ENCODE data around the gene JCAD. TPM values are rescaled to one million over a fixed set of nuclear protein-coding genes. Genes with fewer than 3 reads are reported as not detected.

Gene JCAD
- total and polyA plus RNA-seq, 10 of the 15 experiments (the other 5 are each of a cell fraction or from before 2014, with no cell fraction given), result 0.28 TPM; not detected in 9

- no peak overlapping the region for H2AFZ ChIP-seq (ENCODE audit: control insufficient read depth, low read depth, low read length)
- H3K27me3 ChIP-seq (replicated peaks in 1 of 2; ENCODE audit: control insufficient read depth in 2 of 2, insufficient read depth in 2 of 2, low read length in 1 of 2), result peaks cover 0 to 6% of the 10 kb centered on the region in 2 experiments; a peak in 3 of 4 replicates
- no peaks in the 10 kb centered on the region for H3K36me3 ChIP-seq (ENCODE audit: control insufficient read depth in 2 of 2, insufficient read depth in 2 of 2, low read length in 1 of 2)
- H3K4me3 ChIP-seq, result no peak overlapping the region
- ATAC-seq, result no peak
- H3K4me1 ChIP-seq (ENCODE audit: control insufficient read depth, insufficient read depth, low read length), result no peaks in the 10 kb centered on the region
- no peak for TF ChIP-seq NFYA (IDR thresholded peaks at IDR 0.05; ENCODE audit: borderline replicate concordance, low read depth, low read length)
- no peak for TF ChIP-seq MTA3 (IDR thresholded peaks at IDR 0.05; ENCODE audit: borderline replicate concordance, low read length)
- 65% methylated on average over 3 of the region's 3 CpGs for WGBS (ENCODE audit: insufficient coverage, insufficient replicate concordance, low lambda C conversion rate, missing lambda C conversion rate)
- intact Hi-C loops (cut with micrococcal nuclease; ENCODE audit: unreplicated experiment) (no loop called here), in situ Hi-C loops (cut with MboI) (no loop called here)
- H3K79me2 ChIP-seq (ENCODE audit: control insufficient read depth, insufficient read depth, low read length), result no peaks in the 10 kb centered on the region
- no peak overlapping the region for H3K4me2 ChIP-seq (ENCODE audit: control insufficient read depth, insufficient read depth)
- ChIA-PET CTCF (interaction anchor here (0.7 kb wide), 1 partner anchor 15 kb away, joined by 6 read pairs; no protein-coding TSS in a partner anchor), RAD21 (ENCODE audit: unreplicated experiment) (no interaction called here), POLR2A (no interaction called here), SMC1A (ENCODE audit: uncharacterized antibody, unreplicated experiment) (no interaction called here)
- DNase-seq (ENCODE audit: low read depth, low spot score), result no peak
- no peak for FAIRE-seq
- no peak overlapping the region for H3K27ac ChIP-seq (ENCODE audit: control insufficient read depth, insufficient read depth)
- H3K9ac ChIP-seq (ENCODE audit: control insufficient read depth, insufficient read depth, low read length), result no peak overlapping the region
- no peaks in the 10 kb centered on the region for H4K20me1 ChIP-seq (ENCODE audit: control insufficient read depth, insufficient read depth)
- BruUV-seq (replicated peaks), result no TSS peak
- no peaks in the 10 kb centered on the region for H3K9me3 ChIP-seq (replicated peaks; ENCODE audit: control insufficient read depth, insufficient read depth, low read length)
Observed at GRCh38 chr10:30042820-30043219, 16.6 kb downstream of the JCAD start.

GRCh38 chr10:30041196-30042105, 17.9 kb downstream of the JCAD start:
- WGBS (ENCODE audit: insufficient coverage, insufficient replicate concordance, low lambda C conversion rate, missing lambda C conversion rate), result 21% methylated on average over 8 of the region's 8 CpGs
- Histone ChIP-seq H3K27me3 (replicated peaks in 1 of 2; ENCODE audit: control insufficient read depth in 2 of 2, insufficient read depth in 2 of 2, low read length in 1 of 2) (peaks cover 0 to 3% of the 10 kb centered on the region in 2 experiments; a peak in 3 of 4 replicates), H3K4me2 (ENCODE audit: control insufficient read depth, insufficient read depth) (no peak overlapping the region), H3K9me3 (replicated peaks; ENCODE audit: control insufficient read depth, insufficient read depth, low read length) (no peaks in the 10 kb centered on the region), H3K79me2 (ENCODE audit: control insufficient read depth, insufficient read depth, low read length) (no peaks in the 10 kb centered on the region), H3K9ac (ENCODE audit: control insufficient read depth, insufficient read depth, low read length) (no peak overlapping the region), H3K4me3 (no peak overlapping the region), H4K20me1 (ENCODE audit: control insufficient read depth, insufficient read depth) (no peaks in the 10 kb centered on the region), H3K36me3 (ENCODE audit: control insufficient read depth in 2 of 2, insufficient read depth in 2 of 2, low read length in 1 of 2) (no peaks in the 10 kb centered on the region), H3K27ac (ENCODE audit: control insufficient read depth, insufficient read depth) (no peak overlapping the region), H2AFZ (ENCODE audit: control insufficient read depth, low read depth, low read length) (no peak overlapping the region), H3K4me1 (ENCODE audit: control insufficient read depth, insufficient read depth, low read length) (no peaks in the 10 kb centered on the region)
- DNase-seq (ENCODE audit: low read depth, low spot score) (no peak), ATAC-seq (no peak), FAIRE-seq (no peak)
- ChIA-PET POLR2A (no interaction called here), RAD21 (ENCODE audit: unreplicated experiment) (no interaction called here), CTCF (interaction anchor here (1.3 kb wide), 1 partner anchor 9 kb away, joined by 4 read pairs; no protein-coding TSS in a partner anchor), SMC1A (ENCODE audit: uncharacterized antibody, unreplicated experiment) (interaction anchor here (0.6 kb wide), 1 partner anchor 201 kb away, joined by 3 read pairs; no protein-coding TSS in a partner anchor)
- no TSS peak for BruUV-seq (replicated peaks)
- intact Hi-C loops (cut with micrococcal nuclease; ENCODE audit: unreplicated experiment), result no loop called here
- in situ Hi-C loops (cut with MboI), result no loop called here
- no peak for TF ChIP-seq RAD21 (IDR thresholded peaks at IDR 0.05; ENCODE audit: insufficient read depth, low read depth, low read length)
- TF ChIP-seq ZNF622 (IDR thresholded peaks at IDR 0.05), result no peak
- no peak for TF ChIP-seq USF1 (IDR thresholded peaks at IDR 0.05; ENCODE audit: borderline replicate concordance, extremely low read length, insufficient read depth, low read depth, low read length)
- TF ChIP-seq NFYA (IDR thresholded peaks at IDR 0.05; ENCODE audit: borderline replicate concordance, low read depth, low read length), result no peak
- no peak for TF ChIP-seq ELK1 (IDR thresholded peaks at IDR 0.05; ENCODE audit: low read depth, low read length)
- TF ChIP-seq ZBTB33 (IDR thresholded peaks at IDR 0.05), result no peak

Data from GM12878 (cell line).